HG03025 (cell line): Measurements from ENCODE around the gene ZNF335.
"Not testable (repeated sequence)": the region's sequence is repeated elsewhere in the genome, so short reads cannot be mapped to it uniquely, and the experiment has no call there.

Experiments used
- ATAC-seq: cut with Tn5 transposase; IDR thresholded peaks from one replicate; pipeline ENCODE4 v1.9.1; 2021; ENCODE audit warnings: mild to moderate bottlenecking, moderate library complexity; ENCODE audit not compliant: unreplicated experiment, low FRiP score

ZNF335 gene

GRCh38 chr20:45913116-45913515, 58.9 kb downstream of the ZNF335 start:
- ATAC-seq: no peak

GRCh38 chr20:45912344-45912682, 59.7 kb downstream of the ZNF335 start:
- no peak for ATAC-seq

- no peak for ATAC-seq
Observed at GRCh38 chr20:45911486-45912343, 60.3 kb downstream of the ZNF335 start, which contains the start of gene PLTP. PLTP (minus strand) TSS chr20:45912155; CDS start chr20:45911452, 703 bp downstream.

GRCh38 chr20:45910670-45911485, 61.1 kb downstream of the ZNF335 start:
- ATAC-seq: peak; percentile 80

- no peak for ATAC-seq
Observed at GRCh38 chr20:45909817-45910669, 62.0 kb downstream of the ZNF335 start.

GRCh38 chr20:45909336-45909808, 62.6 kb downstream of the ZNF335 start:
- no peak for ATAC-seq

- ATAC-seq: no peak
Observed at GRCh38 chr20:45908084-45908483, 63.9 kb downstream of the ZNF335 start.

- no peak for ATAC-seq
Observed at GRCh38 chr20:45907219-45907948, 64.6 kb downstream of the ZNF335 start.

GRCh38 chr20:45905505-45906079, 66.4 kb downstream of the ZNF335 start:
- no peak for ATAC-seq

GRCh38 chr20:45904583-45905504, 67.2 kb downstream of the ZNF335 start:
- no peak for ATAC-seq

GRCh38 chr20:45902199-45902701, 69.8 kb downstream of the ZNF335 start:
- no peak for ATAC-seq

GRCh38 chr20:45901332-45901731, 70.7 kb downstream of the ZNF335 start:
- not testable (repeated sequence) for ATAC-seq

- no peak for ATAC-seq
Observed at GRCh38 chr20:45899046-45899835, 72.8 kb downstream of the ZNF335 start.
